GM06990 (cell line): ENCODE measurements around the gene PMPCA.

Experiments used
- DNase-seq: peaks from one replicate; pipeline ENCODE4 v3.0.0-alpha.2; 2011; ENCODE audit not compliant: insufficient read length; ENCODE audit errors: extremely low read depth
- H3K27me3 ChIP-seq: replicated peaks from 2 replicates; pipeline ENCODE4 v1.6.0; 2011; ENCODE audit warnings: low read length; ENCODE audit not compliant: control insufficient read depth, insufficient read depth
- H3K36me3 ChIP-seq: 2 replicates; pipeline ENCODE4 v1.5.1; 2011; ENCODE audit warnings: low read length; ENCODE audit not compliant: control insufficient read depth, insufficient read depth
- H3K4me3 ChIP-seq: replicated peaks from 2 replicates; pipeline ENCODE4 v1.5.1; 2011; ENCODE audit warnings: low read depth, mild to moderate bottlenecking, control low read depth, low read length
- TF ChIP-seq, protein P1 (sequence below): IDR thresholded peaks from 2 replicates; pipeline ENCODE4 v1.5.1; 2011; ENCODE audit warnings: low read length, control low read depth, mild to moderate bottlenecking, inconsistent platforms; ENCODE audit not compliant: insufficient read depth, poor library complexity, severe bottlenecking

Gene PMPCA

DNA sequence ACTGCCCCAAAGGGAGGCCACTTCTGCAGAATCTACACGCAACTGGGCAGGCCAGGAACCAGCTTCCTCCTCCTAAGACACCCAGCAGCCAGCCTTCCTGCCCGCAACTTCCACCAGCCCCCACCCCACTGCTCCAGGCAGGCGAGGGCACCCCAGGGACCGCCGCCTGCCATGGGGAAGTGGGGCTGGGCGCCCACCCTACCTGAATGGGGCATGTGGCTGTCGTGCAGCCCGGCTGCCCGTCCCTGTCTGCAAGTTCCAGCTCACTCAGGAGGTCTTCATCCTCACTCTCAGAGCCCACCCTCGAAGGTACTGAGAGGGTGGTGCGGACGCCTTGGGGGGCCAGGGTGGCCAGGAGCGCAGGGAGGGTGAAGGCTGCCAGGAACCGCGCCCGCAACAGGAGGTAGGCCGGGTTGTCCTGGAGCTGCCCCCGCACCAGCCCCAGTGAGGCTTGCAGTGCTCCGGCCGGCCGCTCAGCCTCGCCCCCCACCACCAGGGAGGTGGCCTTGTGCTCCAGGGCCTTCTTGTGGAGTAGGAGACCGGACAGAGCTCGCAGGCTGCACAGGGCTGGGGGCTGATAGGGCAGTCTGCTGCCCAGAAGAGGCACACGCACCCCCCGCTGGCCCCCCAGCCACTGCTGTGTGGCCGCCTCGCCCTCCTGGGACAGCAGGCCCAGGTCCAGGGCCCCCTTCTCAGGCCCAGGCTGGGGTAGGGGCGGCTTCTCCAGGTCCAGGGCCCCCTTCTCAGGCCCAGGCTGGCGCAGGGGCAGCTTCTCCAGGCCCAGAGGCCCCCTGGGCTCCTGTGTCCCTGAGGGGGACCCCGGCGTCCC is 32.9 kb upstream of the PMPCA start:
- Histone ChIP-seq H3K4me3 (no peak overlapping the region), H3K27me3 (no peaks in the 10 kb centered on the region), H3K36me3 (peaks cover 37% of the 10 kb centered on the region)
- no peak for DNase-seq
- TF ChIP-seq, protein P1, sequence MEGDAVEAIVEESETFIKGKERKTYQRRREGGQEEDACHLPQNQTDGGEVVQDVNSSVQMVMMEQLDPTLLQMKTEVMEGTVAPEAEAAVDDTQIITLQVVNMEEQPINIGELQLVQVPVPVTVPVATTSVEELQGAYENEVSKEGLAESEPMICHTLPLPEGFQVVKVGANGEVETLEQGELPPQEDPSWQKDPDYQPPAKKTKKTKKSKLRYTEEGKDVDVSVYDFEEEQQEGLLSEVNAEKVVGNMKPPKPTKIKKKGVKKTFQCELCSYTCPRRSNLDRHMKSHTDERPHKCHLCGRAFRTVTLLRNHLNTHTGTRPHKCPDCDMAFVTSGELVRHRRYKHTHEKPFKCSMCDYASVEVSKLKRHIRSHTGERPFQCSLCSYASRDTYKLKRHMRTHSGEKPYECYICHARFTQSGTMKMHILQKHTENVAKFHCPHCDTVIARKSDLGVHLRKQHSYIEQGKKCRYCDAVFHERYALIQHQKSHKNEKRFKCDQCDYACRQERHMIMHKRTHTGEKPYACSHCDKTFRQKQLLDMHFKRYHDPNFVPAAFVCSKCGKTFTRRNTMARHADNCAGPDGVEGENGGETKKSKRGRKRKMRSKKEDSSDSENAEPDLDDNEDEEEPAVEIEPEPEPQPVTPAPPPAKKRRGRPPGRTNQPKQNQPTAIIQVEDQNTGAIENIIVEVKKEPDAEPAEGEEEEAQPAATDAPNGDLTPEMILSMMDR = no peak

DNA sequence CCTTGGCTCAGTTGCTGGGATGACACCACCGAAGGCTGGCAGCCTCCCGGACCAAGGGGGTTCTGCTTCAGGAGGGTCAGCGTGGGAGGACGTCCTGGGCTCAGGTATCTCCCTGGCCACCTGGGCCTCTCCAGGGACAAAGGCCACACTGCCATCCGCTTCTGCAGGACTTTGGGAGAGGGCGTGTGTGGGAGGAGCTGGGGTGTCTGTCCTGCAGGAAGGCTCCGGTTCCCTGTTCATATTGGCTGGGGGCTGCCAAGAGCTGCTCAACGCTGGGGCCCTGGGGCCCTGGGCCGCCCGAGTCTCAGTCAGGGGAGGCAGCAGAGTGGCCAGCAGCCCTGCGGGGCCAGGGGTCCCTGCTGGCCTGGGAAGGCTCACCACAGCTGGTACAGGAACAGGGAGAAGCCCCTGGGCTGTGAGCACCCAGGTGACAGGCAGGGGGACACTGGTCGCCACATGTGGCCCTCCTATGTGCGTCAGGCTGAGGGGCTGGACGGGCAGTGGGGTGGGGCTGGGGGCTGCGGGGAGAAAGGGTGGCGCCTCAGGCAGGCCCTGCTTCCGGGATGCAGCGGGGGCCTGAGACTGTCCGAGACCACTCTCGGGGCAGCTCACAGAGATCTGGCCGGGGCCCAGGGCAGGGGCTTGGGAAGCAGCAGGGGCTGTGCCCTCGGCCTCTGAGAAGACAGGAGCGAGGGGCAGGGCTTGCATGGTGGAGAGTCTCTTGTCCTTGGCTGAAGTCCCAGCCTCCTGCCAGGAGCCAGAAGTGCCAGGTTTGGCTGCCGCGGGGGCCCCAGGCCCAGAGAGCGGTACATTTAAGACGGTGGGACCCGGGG is 32.1 kb upstream of the PMPCA start:
- TF ChIP-seq, protein P1 = no peak
- Histone ChIP-seq H3K36me3 (peaks cover 45% of the 10 kb centered on the region), H3K4me3 (no peak overlapping the region), H3K27me3 (no peaks in the 10 kb centered on the region)
- DNase-seq = no peak

GRCh38 chr9:136379003-136379287 is 31.5 kb upstream of the PMPCA start:
- Histone ChIP-seq H3K36me3 (peaks cover 45% of the 10 kb centered on the region), H3K4me3 (no peak overlapping the region), H3K27me3 (no peaks in the 10 kb centered on the region)
- TF ChIP-seq, protein P1 = no peak
- no peak for DNase-seq

- TF ChIP-seq, protein P1 = no peak
- no peak for DNase-seq
- no peak overlapping the region for H3K4me3 ChIP-seq
- peaks cover 45% of the 10 kb centered on the region for H3K36me3 ChIP-seq
- H3K27me3 ChIP-seq = no peaks in the 10 kb centered on the region
These were observed 31.1 kb upstream of the PMPCA start for GRCh38 chr9:136379401-136379800.

DNA sequence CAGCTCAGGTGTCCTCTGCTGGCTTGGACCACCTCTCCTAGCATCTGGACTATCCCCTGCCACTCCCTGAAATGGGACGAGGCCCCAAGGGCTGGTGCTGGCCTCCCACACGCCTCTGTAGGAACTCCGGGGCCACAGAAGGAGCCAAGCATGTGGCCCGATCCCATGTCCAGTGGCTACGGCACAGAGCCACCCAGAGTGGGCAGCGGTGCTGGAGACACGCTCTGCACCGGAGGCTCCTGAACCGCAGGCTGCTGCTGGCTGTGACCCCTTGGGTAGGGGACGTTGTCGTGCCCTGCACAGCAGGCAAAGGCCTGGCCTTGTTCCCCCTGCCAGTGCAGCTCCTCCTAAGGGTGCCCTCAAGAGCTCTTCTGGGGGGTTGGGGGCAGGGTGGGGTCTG is 30.6 kb upstream of the PMPCA start:
- no peak overlapping the region for H3K4me3 ChIP-seq
- peaks cover 45% of the 10 kb centered on the region for H3K36me3 ChIP-seq
- no peak for DNase-seq
- TF ChIP-seq, protein P1 = no peak
- no peaks in the 10 kb centered on the region for H3K27me3 ChIP-seq
